ENCODE results near the gene THSD4.
"Not testable (repeated sequence)": the region's sequence is repeated elsewhere in the genome, so short reads cannot be mapped to it uniquely, and the experiment has no call there.

THSD4 gene

DNA sequence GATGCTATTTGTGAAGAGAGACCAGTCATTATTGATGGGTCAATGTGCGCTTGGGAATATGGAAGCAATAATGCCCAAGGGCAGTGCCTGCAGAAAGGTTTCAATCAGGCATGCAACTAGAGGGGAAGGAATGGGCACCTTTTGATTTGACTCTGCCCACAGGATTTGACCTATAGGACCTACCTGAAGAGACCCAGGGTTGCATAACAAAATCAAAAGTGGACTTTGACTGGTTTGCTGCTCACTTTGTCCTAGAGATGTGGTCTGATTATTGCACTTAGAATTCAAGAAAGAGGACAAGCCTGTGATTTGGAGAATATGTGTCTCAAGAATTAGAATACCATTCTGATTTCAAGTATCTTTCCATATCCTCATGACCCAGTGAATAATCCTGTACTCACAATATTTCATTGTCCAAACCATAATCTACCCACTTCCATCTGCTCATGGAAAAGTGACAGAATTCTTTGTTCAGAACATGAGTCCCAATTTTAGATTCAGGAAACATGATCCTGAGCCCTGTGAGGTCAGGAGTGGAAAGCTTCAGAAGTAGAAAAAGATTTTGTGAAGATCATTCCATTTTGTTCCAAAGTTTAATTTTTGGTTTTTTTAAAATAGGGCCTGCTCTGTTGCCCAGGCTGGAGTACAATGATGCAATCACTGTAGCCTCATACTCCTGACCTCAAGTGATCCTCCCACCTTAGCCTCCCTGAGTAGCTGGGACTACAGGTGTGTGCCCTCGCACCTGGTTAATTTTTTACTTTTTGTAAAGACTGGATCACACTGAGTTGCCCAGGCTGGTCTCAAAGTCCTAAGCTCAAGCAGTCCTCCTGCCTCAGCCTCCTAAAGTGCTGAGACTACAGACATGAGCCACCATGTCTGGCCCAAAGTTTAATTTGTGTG is 543.8 kb downstream of the THSD4 start:
- no peak for DNase-seq (ENCODE audit: low read depth)

GRCh38 chr15:71659730-71660067 is 544.4 kb downstream of the THSD4 start:
- no peak for DNase-seq (ENCODE audit: low read depth)

DNA sequence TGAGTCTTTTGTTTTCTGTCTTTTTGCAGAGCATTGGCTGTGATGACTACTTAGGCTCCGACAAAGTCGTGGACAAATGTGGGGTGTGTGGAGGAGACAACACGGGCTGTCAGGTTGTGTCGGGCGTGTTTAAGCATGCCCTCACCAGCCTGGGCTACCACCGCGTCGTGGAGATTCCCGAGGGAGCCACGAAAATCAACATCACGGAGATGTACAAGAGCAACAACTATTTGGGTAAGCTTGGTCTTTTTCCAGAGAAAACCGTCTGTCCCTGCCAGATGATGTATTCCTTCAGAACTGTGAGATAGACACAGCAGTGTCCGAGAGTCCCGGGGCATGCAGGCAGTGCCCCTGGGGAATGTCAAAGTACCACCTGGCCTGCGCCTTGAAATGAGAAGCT is 545.2 kb downstream of the THSD4 start:
- DNase-seq (ENCODE audit: low read depth), result no peak

GRCh38 chr15:71662306-71662705 is 547.0 kb downstream of the THSD4 start:
- no peak for DNase-seq (ENCODE audit: low read depth)

DNA sequence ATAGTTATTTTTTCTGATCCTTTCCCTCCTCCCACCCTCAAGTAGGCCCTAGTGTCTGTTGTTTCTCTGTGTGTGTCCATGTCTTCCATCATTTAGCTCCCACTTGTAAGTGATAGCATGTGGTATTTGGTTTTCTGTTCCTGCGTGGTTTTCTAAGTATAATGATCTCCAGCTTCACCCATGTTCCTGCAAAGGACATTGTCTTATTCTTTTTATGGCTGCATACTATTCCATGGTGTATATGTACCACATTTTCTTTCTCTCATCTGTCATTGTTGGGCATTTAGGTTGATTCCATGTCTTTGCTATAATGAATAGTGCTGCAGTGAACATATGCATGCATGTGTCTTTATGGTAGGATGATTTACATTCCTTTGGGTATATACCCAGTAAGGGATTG is 549.4 kb downstream of the THSD4 start:
- DNase-seq (ENCODE audit: low read depth), result no peak

DNA sequence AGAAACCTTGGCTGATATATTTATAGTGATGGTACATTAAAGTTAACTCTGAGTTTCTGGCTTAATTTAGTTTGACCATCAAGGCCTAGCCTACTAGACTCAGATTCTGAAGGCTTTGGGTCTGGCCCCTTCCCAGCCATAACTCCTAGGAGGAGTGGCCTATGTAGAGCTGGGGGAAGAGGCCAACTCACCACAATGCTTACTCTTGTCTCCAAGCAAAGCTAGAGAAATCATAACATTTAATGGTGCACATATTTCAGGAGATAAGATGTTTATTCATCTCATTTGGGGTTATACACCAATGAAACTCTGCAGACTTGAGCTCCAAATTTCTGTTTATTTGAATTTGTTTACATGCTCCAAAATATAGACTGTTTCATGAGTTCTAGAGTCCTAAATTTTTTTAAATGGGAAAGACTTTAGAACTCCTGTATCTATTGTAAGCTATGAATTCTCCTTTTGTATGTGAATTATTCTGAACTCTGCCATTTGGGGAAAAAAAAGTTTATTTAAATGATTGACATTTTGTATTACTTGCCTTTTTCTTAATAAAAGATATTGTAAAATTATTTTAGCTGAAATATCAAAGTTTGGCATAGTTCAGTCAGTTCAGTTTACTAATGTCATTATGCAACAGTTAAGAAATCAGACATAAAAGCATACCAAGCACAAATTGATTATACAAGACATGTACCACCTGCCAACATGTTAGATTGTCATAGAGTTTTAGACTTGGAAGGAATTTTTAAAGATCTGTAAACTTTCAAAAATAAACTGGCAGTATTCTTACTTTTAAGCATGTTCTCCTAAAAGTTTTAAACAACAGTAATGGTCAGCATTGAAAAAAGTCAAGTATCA is 551.7 kb downstream of the THSD4 start:
- DNase-seq (ENCODE audit: low read depth), result no peak

DNA sequence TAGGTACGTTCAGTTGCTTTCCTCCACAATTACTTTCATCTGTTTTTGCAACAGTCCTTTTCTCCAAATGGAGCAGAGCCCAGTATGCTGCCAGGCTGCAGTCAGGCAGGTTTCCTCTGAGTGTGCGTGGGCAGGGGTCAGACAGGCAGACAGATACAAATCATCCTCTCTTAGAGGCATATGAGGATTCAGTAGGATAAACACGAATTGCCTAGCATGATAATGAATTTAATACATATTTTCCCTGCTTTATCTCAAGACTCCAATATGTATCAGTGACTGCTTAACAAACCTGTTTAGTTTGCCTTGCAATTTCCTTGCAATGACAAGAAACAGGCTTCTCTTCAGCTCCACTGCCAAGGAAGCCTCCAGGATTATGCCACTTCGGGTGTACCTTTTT is 554.4 kb downstream of the THSD4 start:
- no peak for DNase-seq (ENCODE audit: low read depth)

DNA sequence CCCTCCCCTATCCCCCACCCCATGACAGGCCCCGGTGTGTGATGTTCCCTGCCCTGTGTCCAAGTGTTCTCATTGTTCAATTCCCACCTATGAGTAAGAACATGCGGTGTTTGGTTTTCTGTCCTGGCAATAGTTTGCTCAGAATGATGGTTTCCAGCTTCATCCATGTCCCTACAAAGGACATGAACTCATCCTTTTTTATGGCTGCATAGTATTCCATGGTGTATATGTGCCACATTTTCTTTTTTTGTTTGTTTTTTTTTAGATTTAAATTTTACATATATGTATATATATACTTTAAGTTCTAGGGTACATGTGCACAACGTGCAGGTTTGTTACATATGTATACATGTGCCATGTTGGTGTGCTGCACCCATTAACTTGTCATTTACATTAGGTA is 555.0 kb downstream of the THSD4 start:
- not testable (repeated sequence) for DNase-seq (ENCODE audit: low read depth)

DNA sequence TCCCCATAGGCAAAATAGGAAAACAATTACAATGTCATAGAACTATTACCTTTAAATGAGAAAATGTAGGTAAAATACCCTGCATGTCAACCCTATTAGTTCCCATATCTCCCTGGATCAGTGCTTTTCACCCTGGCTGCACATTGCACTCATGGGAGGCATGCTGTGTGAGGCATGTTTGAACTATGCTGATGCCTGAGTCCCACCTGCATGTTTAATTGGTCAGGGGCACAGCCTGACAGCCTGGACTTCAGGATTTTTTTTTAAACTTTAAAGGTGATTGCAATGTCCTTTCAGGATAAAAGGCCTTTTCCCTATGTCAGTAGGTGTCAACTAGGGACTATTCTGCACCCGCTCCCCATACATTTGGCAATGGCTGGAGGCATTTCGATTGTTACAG is 559.1 kb downstream of the THSD4 start:
- DNase-seq (ENCODE audit: low read depth), result no peak

- no peak for DNase-seq (ENCODE audit: low read depth)
Observed at GRCh38 chr15:71677352-71677751, 562.1 kb downstream of the THSD4 start.

- no peak for DNase-seq (ENCODE audit: low read depth)
Observed at GRCh38 chr15:71677766-71678165, 562.5 kb downstream of the THSD4 start.

GRCh38 chr15:71678191-71678590 is 562.9 kb downstream of the THSD4 start:
- no peak for DNase-seq (ENCODE audit: low read depth)

- no peak for DNase-seq (ENCODE audit: low read depth)
Observed at GRCh38 chr15:71678605-71679004, 563.3 kb downstream of the THSD4 start.

GRCh38 chr15:71679223-71679792 is 564.0 kb downstream of the THSD4 start:
- no peak for DNase-seq (ENCODE audit: low read depth)

GRCh38 chr15:71679793-71680353 is 564.6 kb downstream of the THSD4 start:
- DNase-seq (ENCODE audit: low read depth), result no peak

DNA sequence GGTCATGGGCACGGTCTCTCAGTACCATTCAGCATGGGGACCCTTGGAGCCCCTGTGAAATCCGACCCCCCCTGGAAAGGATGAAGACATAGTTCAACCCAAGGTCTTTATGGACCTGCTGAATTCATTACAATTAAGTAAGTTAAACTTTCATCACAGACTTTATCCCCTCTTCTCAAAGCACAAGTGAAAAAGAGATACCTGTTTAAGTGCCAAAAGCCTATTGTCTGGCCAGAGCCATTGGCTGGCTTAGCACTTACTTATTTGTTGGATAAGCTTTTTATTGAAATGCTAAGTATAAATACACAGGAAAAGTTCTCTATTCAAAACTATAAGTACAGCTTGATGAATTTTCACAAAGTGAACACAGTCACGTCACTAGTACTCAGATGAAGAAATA is 566.7 kb downstream of the THSD4 start:
- DNase-seq (ENCODE audit: low read depth), result no peak

DNA sequence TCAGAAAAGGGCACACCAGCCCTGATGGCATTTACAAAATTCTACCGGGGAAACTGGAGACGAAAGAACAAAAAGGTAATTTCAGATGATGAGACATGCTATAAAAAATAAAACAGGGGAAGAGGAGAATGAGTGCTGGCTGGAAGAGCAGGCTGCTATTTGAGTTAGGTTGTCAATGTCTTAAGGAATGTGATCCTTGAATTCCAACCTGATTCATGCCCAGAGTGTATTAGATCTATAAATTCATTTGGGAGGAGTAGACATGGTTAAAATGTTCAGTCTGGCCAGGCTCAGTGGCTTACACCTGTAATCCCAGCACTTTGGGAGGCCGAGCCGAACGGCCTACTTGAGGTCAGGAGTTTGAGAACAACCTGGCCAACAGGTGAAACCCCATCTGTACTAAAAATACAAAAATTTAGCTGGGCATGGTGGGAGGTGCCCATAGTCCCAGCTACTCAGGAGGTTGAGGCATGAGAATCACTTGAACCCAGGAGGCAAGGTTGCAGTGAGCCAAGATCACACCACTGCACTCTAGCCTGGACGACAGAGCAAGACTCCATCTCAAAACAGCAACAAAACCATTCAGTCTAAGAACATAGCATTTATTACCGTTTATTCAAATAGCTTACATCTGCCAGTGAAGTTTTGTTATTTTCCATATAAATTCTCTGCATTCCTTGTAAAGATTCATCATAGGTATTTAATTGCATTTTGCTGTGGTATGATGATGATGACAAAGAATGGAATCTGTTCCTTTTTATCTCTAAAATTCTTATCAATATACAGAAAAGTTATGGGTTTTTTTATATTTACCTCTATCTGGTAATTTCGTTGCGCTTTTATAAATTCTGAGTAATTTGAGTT is 568.4 kb downstream of the THSD4 start:
- no peak for DNase-seq (ENCODE audit: low read depth)

DNA sequence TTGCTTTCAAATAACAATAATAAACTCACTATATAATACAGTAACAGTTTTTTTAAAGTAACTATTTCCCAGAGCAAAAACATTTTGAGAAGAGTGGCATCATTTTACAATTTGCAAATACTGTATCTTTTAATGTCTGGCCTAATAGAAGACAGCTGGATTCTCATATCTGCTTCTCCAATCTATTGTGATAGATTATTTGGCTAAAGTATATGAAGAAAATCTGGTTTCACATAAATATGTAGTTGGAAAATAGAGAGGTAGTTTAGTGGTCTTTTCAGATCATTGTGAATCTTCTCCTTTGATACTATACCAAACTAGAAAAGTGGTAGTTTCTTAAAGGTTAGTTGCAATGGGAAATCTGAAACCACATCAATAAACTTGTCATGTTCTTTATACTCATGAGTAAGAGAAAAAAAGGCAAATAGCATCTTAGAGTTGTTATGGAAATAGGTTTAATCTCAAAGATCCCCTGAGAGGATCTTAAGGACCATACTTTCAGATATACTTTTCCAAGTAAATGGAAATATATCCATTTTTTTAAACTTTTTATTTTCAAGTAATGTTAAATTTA is 570.2 kb downstream of the THSD4 start:
- DNase-seq (ENCODE audit: low read depth), result no peak

DNA sequence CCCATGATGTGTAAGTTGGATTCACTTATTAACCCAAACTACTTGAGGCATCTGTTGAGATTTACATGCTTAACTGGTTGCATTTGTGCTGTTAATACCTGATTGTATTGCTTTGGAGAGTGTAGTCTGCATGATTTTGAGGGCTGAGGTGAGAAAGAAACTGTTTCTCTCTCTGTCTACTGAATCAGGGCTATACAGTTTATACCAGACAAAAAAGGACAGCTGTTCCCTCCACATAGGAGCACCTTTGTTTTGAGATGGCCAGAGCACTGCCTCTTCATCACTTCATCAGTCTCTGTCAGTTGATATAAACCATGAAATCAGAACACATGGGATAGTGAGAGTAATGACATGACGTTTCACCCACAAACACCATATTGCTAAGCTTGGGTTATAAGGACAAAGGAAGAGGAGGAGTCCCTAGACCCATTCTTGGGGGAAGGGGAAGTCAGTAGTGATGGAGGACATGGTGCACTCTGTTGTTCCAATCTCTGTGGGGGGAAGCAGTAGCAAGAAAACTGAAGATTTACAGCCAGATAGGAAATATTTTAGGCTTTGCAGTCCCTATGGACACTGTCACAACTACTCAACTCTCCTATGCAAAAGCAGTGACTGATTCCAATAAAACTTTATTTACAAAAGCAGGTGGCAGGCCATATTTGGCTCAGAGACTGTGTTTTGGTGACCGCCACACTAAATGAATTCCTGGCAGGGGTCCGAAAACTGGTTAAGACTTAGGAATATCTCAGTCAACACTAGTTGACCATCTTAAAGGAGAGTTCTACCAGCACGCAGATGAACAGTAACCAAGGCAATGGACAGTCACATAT is 571.2 kb downstream of the THSD4 start:
- no peak for DNase-seq (ENCODE audit: low read depth)

DNA sequence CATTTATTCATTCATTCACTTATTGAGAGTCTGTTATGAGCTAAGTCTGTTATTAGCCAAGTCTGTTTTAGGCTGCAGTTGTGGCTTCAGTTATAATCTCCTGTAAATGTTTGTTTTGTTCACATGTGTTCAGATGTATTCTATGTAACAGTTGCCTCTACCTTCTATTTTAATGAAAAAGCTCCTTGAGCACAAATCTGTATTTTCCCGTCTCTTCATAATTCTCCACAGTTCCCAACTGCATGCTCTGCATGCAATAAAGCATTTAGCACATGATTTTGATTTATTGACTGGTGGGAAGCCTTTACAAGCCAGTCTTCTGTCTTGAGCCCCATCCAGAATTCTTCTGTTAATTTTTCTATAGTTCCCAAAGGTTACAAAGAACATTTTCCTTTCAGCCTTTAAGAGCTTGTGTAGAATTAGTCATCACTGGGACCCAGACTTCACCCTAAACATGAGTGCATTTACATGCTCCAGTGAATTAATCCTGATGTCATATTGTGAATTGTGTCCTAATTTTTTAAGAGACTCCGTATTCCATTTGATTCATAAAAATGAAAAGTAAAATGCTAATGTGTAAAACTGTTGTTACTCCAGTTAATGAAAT is 572.7 kb downstream of the THSD4 start:
- no peak for DNase-seq (ENCODE audit: low read depth)
